ENCODE measurements around the gene KCNG2.

- TF ChIP-seq CTCF (IDR thresholded peaks at IDR 0.05; ENCODE audit: poor library complexity, severe bottlenecking) (no peak), MXI1 (conservative IDR thresholded peaks at IDR 0.05; ENCODE audit: poor library complexity, severe bottlenecking) (no peak), EZH2 (IDR thresholded peaks at IDR 0.05; ENCODE audit: borderline replicate concordance, insufficient read depth, low read length, poor library complexity, severe bottlenecking) (no peak), POLR2AphosphoS5 (IDR thresholded peaks at IDR 0.05) (no peak)
These were observed 3.5 kb downstream of the KCNG2 start for GRCh38 chr18:79801217-79801616.
